Hepatocyte (in vitro differentiated cells): ENCODE data around the gene IL17B.

Experiments
- CTCF ChIP-seq: fragments of 200-600 bp; sonication (generic); IDR thresholded peaks from 2 replicates; pipeline ENCODE4 v1.5.1; 2016; ENCODE audit warnings: antibody characterized with exemption, mild to moderate bottlenecking; ENCODE audit not compliant: poor library complexity
- EZH2 ChIP-seq: fragments of 200-600 bp; sonication (generic); IDR thresholded peaks from 2 replicates; pipeline ENCODE4 v1.6.1; 2016; ENCODE audit warnings: antibody characterized with exemption, mild to moderate bottlenecking, borderline replicate concordance
- EZH2phosphoT487 ChIP-seq: fragments of 200-600 bp; sonication (generic); IDR thresholded peaks from one replicate; pipeline ENCODE4 v1.6.1; 2018; ENCODE audit warnings: antibody characterized with exemption, mild to moderate bottlenecking, low read depth, moderate library complexity; ENCODE audit not compliant: unreplicated experiment, severe bottlenecking

DNA sequence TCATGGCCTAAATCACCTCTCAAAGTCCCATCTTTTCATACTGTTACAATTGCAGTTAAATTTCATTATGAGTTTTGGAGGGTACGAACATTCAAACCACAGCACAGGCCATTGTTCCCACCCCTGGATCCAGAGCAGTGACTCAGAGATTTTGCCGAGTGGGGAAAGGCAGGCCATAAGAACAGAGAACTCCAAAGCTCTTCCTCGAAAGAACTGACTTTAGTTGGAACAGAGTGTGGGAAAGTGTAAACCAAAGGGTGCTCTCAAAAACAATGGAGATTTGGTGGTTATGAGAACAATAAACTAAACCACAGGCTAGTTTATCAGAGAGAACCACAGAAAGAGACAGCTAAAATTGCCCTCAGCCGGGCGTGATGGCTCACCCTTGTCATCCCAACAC, 53.2 kb downstream of the IL17B start:
- no peak for TF ChIP-seq EZH2
- no peak for TF ChIP-seq CTCF
- no peak for TF ChIP-seq EZH2phosphoT487
